Heart right ventricle (tissue), 16 donors: Measurements from ENCODE around the gene CLHC1. TPM values are rescaled to one million over a fixed set of nuclear protein-coding genes. Genes with fewer than 3 reads are reported as not detected.

ENCODE experiments used
- ATAC-seq, 8 donors: fragments of 200-7000 bp; cut with Tn5 transposase; one replicate each; pipeline ENCODE4 v1.9.1; 2020; ENCODE audit warnings: mild to moderate bottlenecking in 8 of 8, moderate library complexity in 8 of 8, moderate number of reproducible peaks in 1 of 8
- DNase-seq, 2 donors: peaks; one replicate each; pipeline ENCODE4 v3.0.0-alpha.2; 2020
- H3K27ac ChIP-seq, 10 donors: fragments of 200-600 bp; sonication (generic) in 2 of 10; one replicate each; pipeline versions ENCODE4 v1.5.0 to v1.8.0; 2020 to 2022; ENCODE audit warnings: mild to moderate bottlenecking in 3 of 10
- H3K27me3 ChIP-seq, 7 donors: fragments of 200-600 bp; one replicate each; pipeline ENCODE4 v1.8.0; 2021 to 2022; ENCODE audit warnings: mild to moderate bottlenecking in 2 of 7
- H3K36me3 ChIP-seq, 9 donors: fragments of 200-600 bp; sonication (generic) in 1 of 9; one replicate each; pipeline versions ENCODE4 v1.5.0 to v1.8.0; 2020 to 2022; ENCODE audit warnings: mild to moderate bottlenecking in 2 of 9
- H3K4me1 ChIP-seq, 9 donors: fragments of 200-600 bp; sonication (generic) in 1 of 9; one replicate each; pipeline versions ENCODE4 v1.5.0 to v1.8.0; 2020 to 2022; ENCODE audit warnings: mild to moderate bottlenecking in 4 of 9
- H3K4me3 ChIP-seq, 10 donors: fragments of 200-600 bp; sonication (generic) in 2 of 10; one replicate each; pipeline versions ENCODE4 v1.5.0 to v1.8.0; 2020 to 2022; ENCODE audit warnings: mild to moderate bottlenecking in 7 of 10, moderate library complexity in 2 of 10
- H3K9me3 ChIP-seq, 11 donors: fragments of 200-600 bp in 10 of 11; sonication (generic) in 2 of 11; one replicate each; pipeline versions ENCODE4 v1.5.0 to v1.8.0; 2013 to 2022; ENCODE audit warnings: mild to moderate bottlenecking in 2 of 11, control low read depth in 1 of 11, moderate library complexity in 1 of 11
- CTCF ChIP-seq, 9 donors: fragments of 200-600 bp; sonication (generic) in 2 of 9; IDR thresholded peaks; one replicate each; pipeline versions ENCODE4 v1.5.0 to v1.8.0; 2021 to 2022; ENCODE audit warnings: antibody characterized with exemption in 9 of 9, mild to moderate bottlenecking in 5 of 9, moderate library complexity in 1 of 9
- WGBS, 2 donors: extraction: QIAGEN DNeasy Blood & Tissue Kit; methylation state at CpG; one replicate each; pipeline ENCODE4 v1.1.7; 2013; ENCODE audit warnings: inconsistent platforms in 1 of 2; 5-methylcytosine and 5-hydroxymethylcytosine counted together
- intact Hi-C, 10 donors: fragments of 100-400 bp; cut with DNase I; formaldehyde crosslinking; loops; one replicate each; pipeline versions ENCODE4 v1.11.1 to v1.14.2; 2022
- polyA plus RNA-seq, 2 donors: library from polyadenylated mRNA; stranded (reverse); fragments of 200-250 nt; gene quantifications; one replicate each; pipeline ENCODE4 v1.2.3, GENCODE V29; 2013
- total RNA-seq, 10 donors: library from RNA; stranded (reverse); fragmentation: NEBNext Ultra II Directional in 3 of 10; extraction: Animal tissue kit (Norgen Biotek cat#: 25700) in 3 of 10; gene quantifications; one replicate each; pipeline versions ENCODE4 v1.2.1 to v1.2.4, GENCODE V29; 2021 to 2023
- donor health status: Arrhythmogenic right ventricular cardiomyopathy.
- donor health status: ischemic (EF 13 %, LVEDD 7.1; RV severe dilation, severe dysfunction).
- donor health status: healthy with polysubstance abuse.
- donor health status: DM: no; HTN: yes; CAD: no.
- donor health status: DM: no; HTN: no; CAD: no.
- donor health status: ischemic (EF 25% LVEDD 6.9; RV normal size, moderate dysfunction).
- donor health status: ischemic (EF 25% LVEDD 5.7; RV mildly dilated, moderate dysfunction).
- donor health status: healthy.
- donor health status: DM: yes; HTN: yes; CAD: no.
- donor health status: Ischemic cardiomyopathy.
- donor health status: ischemic (EF 35%, LVEDD 5.7; RV mildly dilated, moderate dysfunction).
- donor health status: nonischemic (EF 11% LVEDD 7.7; RV severe dilation, severe dysfunction).
- donor health status: DM: yes; HTN: yes; CAD: no.
- donor health status: PGD.
- donor health status: ischemic (EF 29% LVEDD 5.4; RV normal size, mild dysfunction).
- donor health status: nonischemic (EF 23%, LVEDD 6.1; RV moderate dilation, normal function).

The CLHC1 gene
- total and polyA plus RNA-seq, 12 donors: 1.7 to 9.7 (median 6.3) TPM

GRCh38 chr2:55139305-55139704 lies 92.8 kb downstream of the CLHC1 start:
- Histone ChIP-seq H3K9me3 (no peaks in the 10 kb centered on the region), H3K27ac (no peak overlapping the region), H3K27me3 (no peaks in the 10 kb centered on the region), H3K4me3 (no peak overlapping the region), H3K4me1 (peaks cover 0 to 37% (median 4%) of the 10 kb centered on the region in 9 donors), H3K36me3 (no peaks in the 10 kb centered on the region)
- DNase-seq (no peak), ATAC-seq (no peak)
- intact Hi-C loops: no loop called here
- TF ChIP-seq CTCF (IDR thresholded peaks at IDR 0.05): no peak
- WGBS, 2 donors: 82 to 88% methylated on average over 3 of the region's 3 CpGs

GRCh38 chr2:55138882-55139229 lies 93.2 kb downstream of the CLHC1 start:
- Histone ChIP-seq H3K9me3 (no peaks in the 10 kb centered on the region), H3K27ac (no peak overlapping the region), H3K4me1 (peaks cover 0 to 42% (median 5%) of the 10 kb centered on the region in 9 donors), H3K4me3 (no peak overlapping the region), H3K36me3 (no peaks in the 10 kb centered on the region), H3K27me3 (no peaks in the 10 kb centered on the region)
- no peak for ATAC-seq
- no peak for DNase-seq
- intact Hi-C loops: no loop called here
- WGBS, 2 donors: 95% methylated on average over 5 of the region's 5 CpGs
- TF ChIP-seq CTCF (IDR thresholded peaks at IDR 0.05): no peak

GRCh38 chr2:55138014-55138881 lies 93.8 kb downstream of the CLHC1 start:
- Histone ChIP-seq H3K27me3 (no peaks in the 10 kb centered on the region), H3K36me3 (no peaks in the 10 kb centered on the region), H3K4me1 (peaks cover 0 to 48% (median 5%) of the 10 kb centered on the region in 9 donors), H3K27ac (peak overlapping the region in 1 of 10 donors; percentile 84), H3K9me3 (no peaks in the 10 kb centered on the region), H3K4me3 (no peak overlapping the region)
- ATAC-seq: no peak
- TF ChIP-seq CTCF (IDR thresholded peaks at IDR 0.05): no peak
- intact Hi-C loops: no loop called here
- DNase-seq: no peak
- WGBS, 2 donors: 68 to 77% methylated on average over 12 of the region's 12 CpGs

GRCh38 chr2:55137024-55137958 lies 94.8 kb downstream of the CLHC1 start:
- Histone ChIP-seq H3K4me1 (peaks cover 0 to 50% (median 6%) of the 10 kb centered on the region in 9 donors), H3K36me3 (no peaks in the 10 kb centered on the region), H3K27me3 (no peaks in the 10 kb centered on the region), H3K27ac (peak overlapping the region in 4 of 10 donors; percentile 10 to 84 (median 46)), H3K9me3 (no peaks in the 10 kb centered on the region), H3K4me3 (no peak overlapping the region)
- 60 to 70% methylated on average over 23 of the region's 23 CpGs for WGBS, 2 donors
- no peak for TF ChIP-seq CTCF (IDR thresholded peaks at IDR 0.05)
- intact Hi-C loops: no loop called here
- ATAC-seq: peak; percentile 35 to 75 (median 52)
- DNase-seq: no peak
